ENCODE measurements around the gene ITGB1BP1. TPM values are rescaled to one million over a fixed set of nuclear protein-coding genes. Genes with fewer than 3 reads are reported as not detected.

Gene ITGB1BP1
- total RNA-seq, 1 experiment from 2014 or later: 32.7 TPM

DNA sequence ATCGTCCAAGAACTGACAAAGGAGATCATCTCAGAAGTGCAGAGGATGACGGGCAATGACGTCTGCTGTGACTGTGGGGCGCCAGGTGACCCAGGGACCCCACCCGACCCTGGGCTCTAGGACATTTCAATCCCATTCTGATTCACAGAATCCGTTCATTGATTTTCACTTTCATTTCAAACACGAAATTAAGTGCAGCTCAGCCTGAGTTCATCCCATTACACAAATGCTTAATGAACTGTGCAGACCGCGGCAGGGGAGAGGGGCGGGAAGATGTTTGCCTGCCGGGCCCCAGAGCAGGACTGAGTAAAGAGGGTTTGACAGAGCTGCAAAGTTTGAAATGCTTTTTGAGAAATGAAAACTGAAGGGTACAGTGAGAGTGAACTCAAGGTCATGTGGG lies 67.1 kb downstream of the ITGB1BP1 start:
- ChIA-PET POLR2A (no interaction called here), CTCF (interaction anchor here (0.6 to 1.9 kb wide), 3 partner anchors 15 to 434 kb away, joined by 4 to 9 read pairs (median 8); no protein-coding TSS in a partner anchor)
- ATAC-seq: peak; percentile 60
- Mint-ChIP-seq H3K27me3 (ENCODE audit: low read depth) (no peaks in the 10 kb centered on the region), H3K4me1 (peaks cover 29% of the 10 kb centered on the region), H3K36me3 (peaks cover 23% of the 10 kb centered on the region; the same call in 1 of the 2 replicates), H3K9me3 (no peaks in the 10 kb centered on the region), H3K27ac (peak overlapping the region; percentile 17), H3K4me3 (peak overlapping the region; percentile 2; the same call in 1 of the 2 replicates)
- DNase-seq (ENCODE audit: low spot score): no peak
- TF ChIP-seq, protein P1, sequence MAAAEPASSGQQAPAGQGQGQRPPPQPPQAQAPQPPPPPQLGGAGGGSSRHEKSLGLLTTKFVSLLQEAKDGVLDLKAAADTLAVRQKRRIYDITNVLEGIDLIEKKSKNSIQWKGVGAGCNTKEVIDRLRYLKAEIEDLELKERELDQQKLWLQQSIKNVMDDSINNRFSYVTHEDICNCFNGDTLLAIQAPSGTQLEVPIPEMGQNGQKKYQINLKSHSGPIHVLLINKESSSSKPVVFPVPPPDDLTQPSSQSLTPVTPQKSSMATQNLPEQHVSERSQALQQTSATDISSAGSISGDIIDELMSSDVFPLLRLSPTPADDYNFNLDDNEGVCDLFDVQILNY (CRISPR knock-in tag; IDR thresholded peaks at IDR 0.05): no peak
- TF ChIP-seq, protein P2, sequence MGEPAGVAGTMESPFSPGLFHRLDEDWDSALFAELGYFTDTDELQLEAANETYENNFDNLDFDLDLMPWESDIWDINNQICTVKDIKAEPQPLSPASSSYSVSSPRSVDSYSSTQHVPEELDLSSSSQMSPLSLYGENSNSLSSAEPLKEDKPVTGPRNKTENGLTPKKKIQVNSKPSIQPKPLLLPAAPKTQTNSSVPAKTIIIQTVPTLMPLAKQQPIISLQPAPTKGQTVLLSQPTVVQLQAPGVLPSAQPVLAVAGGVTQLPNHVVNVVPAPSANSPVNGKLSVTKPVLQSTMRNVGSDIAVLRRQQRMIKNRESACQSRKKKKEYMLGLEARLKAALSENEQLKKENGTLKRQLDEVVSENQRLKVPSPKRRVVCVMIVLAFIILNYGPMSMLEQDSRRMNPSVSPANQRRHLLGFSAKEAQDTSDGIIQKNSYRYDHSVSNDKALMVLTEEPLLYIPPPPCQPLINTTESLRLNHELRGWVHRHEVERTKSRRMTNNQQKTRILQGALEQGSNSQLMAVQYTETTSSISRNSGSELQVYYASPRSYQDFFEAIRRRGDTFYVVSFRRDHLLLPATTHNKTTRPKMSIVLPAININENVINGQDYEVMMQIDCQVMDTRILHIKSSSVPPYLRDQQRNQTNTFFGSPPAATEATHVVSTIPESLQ (CRISPR knock-in tag; IDR thresholded peaks at IDR 0.05): no peak
- no peak for TF ChIP-seq ZNF317 (CRISPR knock-in tag; IDR thresholded peaks at IDR 0.05; ENCODE audit: borderline replicate concordance, low read depth)
- TF ChIP-seq OVOL2 (CRISPR knock-in tag; IDR thresholded peaks at IDR 0.05; ENCODE audit: borderline replicate concordance): no peak
- TF ChIP-seq TCF7 (CRISPR knock-in tag; IDR thresholded peaks at IDR 0.05; ENCODE audit: low read depth): no peak
- no peak for TF ChIP-seq ZNF219 (CRISPR knock-in tag; IDR thresholded peaks at IDR 0.05; ENCODE audit: borderline replicate concordance)
- TF ChIP-seq, protein P3, sequence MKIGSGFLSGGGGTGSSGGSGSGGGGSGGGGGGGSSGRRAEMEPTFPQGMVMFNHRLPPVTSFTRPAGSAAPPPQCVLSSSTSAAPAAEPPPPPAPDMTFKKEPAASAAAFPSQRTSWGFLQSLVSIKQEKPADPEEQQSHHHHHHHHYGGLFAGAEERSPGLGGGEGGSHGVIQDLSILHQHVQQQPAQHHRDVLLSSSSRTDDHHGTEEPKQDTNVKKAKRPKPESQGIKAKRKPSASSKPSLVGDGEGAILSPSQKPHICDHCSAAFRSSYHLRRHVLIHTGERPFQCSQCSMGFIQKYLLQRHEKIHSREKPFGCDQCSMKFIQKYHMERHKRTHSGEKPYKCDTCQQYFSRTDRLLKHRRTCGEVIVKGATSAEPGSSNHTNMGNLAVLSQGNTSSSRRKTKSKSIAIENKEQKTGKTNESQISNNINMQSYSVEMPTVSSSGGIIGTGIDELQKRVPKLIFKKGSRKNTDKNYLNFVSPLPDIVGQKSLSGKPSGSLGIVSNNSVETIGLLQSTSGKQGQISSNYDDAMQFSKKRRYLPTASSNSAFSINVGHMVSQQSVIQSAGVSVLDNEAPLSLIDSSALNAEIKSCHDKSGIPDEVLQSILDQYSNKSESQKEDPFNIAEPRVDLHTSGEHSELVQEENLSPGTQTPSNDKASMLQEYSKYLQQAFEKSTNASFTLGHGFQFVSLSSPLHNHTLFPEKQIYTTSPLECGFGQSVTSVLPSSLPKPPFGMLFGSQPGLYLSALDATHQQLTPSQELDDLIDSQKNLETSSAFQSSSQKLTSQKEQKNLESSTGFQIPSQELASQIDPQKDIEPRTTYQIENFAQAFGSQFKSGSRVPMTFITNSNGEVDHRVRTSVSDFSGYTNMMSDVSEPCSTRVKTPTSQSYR (CRISPR knock-in tag; IDR thresholded peaks at IDR 0.05): no peak
- no peak for TF ChIP-seq NFE2L1 (CRISPR knock-in tag; IDR thresholded peaks at IDR 0.05)
- no peak for TF ChIP-seq NFYB (CRISPR knock-in tag; conservative IDR thresholded peaks at IDR 0.05; ENCODE audit: low read depth)
- TF ChIP-seq ZBTB21 (CRISPR knock-in tag; IDR thresholded peaks at IDR 0.05; ENCODE audit: borderline replicate concordance): no peak
- TF ChIP-seq ZNF671 (CRISPR knock-in tag; IDR thresholded peaks at IDR 0.05): no peak
- TF ChIP-seq, protein P4, sequence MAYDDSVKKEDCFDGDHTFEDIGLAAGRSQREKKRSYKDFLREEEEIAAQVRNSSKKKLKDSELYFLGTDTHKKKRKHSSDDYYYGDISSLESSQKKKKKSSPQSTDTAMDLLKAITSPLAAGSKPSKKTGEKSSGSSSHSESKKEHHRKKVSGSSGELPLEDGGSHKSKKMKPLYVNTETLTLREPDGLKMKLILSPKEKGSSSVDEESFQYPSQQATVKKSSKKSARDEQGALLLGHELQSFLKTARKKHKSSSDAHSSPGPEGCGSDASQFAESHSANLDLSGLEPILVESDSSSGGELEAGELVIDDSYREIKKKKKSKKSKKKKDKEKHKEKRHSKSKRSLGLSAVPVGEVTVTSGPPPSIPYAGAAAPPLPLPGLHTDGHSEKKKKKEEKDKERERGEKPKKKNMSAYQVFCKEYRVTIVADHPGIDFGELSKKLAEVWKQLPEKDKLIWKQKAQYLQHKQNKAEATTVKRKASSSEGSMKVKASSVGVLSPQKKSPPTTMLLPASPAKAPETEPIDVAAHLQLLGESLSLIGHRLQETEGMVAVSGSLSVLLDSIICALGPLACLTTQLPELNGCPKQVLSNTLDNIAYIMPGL (CRISPR knock-in tag; IDR thresholded peaks at IDR 0.05): no peak
- TF ChIP-seq FOXK1 (CRISPR knock-in tag; IDR thresholded peaks at IDR 0.05): no peak
- TF ChIP-seq, protein P5, sequence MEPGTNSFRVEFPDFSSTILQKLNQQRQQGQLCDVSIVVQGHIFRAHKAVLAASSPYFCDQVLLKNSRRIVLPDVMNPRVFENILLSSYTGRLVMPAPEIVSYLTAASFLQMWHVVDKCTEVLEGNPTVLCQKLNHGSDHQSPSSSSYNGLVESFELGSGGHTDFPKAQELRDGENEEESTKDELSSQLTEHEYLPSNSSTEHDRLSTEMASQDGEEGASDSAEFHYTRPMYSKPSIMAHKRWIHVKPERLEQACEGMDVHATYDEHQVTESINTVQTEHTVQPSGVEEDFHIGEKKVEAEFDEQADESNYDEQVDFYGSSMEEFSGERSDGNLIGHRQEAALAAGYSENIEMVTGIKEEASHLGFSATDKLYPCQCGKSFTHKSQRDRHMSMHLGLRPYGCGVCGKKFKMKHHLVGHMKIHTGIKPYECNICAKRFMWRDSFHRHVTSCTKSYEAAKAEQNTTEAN (CRISPR knock-in tag; IDR thresholded peaks at IDR 0.05): no peak
- TF ChIP-seq, protein P6, sequence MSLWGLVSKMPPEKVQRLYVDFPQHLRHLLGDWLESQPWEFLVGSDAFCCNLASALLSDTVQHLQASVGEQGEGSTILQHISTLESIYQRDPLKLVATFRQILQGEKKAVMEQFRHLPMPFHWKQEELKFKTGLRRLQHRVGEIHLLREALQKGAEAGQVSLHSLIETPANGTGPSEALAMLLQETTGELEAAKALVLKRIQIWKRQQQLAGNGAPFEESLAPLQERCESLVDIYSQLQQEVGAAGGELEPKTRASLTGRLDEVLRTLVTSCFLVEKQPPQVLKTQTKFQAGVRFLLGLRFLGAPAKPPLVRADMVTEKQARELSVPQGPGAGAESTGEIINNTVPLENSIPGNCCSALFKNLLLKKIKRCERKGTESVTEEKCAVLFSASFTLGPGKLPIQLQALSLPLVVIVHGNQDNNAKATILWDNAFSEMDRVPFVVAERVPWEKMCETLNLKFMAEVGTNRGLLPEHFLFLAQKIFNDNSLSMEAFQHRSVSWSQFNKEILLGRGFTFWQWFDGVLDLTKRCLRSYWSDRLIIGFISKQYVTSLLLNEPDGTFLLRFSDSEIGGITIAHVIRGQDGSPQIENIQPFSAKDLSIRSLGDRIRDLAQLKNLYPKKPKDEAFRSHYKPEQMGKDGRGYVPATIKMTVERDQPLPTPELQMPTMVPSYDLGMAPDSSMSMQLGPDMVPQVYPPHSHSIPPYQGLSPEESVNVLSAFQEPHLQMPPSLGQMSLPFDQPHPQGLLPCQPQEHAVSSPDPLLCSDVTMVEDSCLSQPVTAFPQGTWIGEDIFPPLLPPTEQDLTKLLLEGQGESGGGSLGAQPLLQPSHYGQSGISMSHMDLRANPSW (CRISPR knock-in tag; conservative IDR thresholded peaks at IDR 0.05; ENCODE audit: low read depth): no peak
